Calu3 (cell line): ENCODE results near the gene MARK3. TPM values are rescaled to one million over a fixed set of nuclear protein-coding genes. Genes with fewer than 3 reads are reported as not detected.

Experiments used
- BruUV-seq: library from RNA; stranded (reverse); fragments of 400-500 nt; replicated peaks from 2 replicates; lab custom pipeline; 2021; lab: Mats Ljungman, UMichigan
- CTCF ChIA-PET: fragments of 300-600 bp; sonication (Branson Sonifier 250); formaldehyde crosslinking; loops from one replicate; lab custom pipeline; 2022; ENCODE audit warnings: antibody characterized with exemption; lab: Charles Lee
- DNase-seq: peaks from one replicate; pipeline ENCODE4 v3.0.0; 2022
- H3K27ac Mint-ChIP-seq: one replicate; pipeline ENCODE4 v1.8.0; 2022; ENCODE audit warnings: mixed read lengths; ENCODE audit not compliant: unreplicated experiment
- H3K27me3 Mint-ChIP-seq: one replicate; pipeline ENCODE4 v1.8.0; 2022; ENCODE audit warnings: mixed read lengths; ENCODE audit not compliant: unreplicated experiment
- H3K36me3 Mint-ChIP-seq: one replicate; pipeline ENCODE4 v1.8.0; 2022; ENCODE audit warnings: mild to moderate bottlenecking, moderate library complexity, mixed read lengths; ENCODE audit not compliant: insufficient read depth, unreplicated experiment
- H3K4me1 Mint-ChIP-seq: one replicate; pipeline ENCODE4 v1.8.0; 2022; ENCODE audit warnings: mild to moderate bottlenecking, low read depth, mixed read lengths; ENCODE audit not compliant: unreplicated experiment
- H3K4me3 Mint-ChIP-seq: one replicate; pipeline ENCODE4 v1.8.0; 2022; ENCODE audit warnings: mild to moderate bottlenecking, low read depth, moderate library complexity, mixed read lengths; ENCODE audit not compliant: unreplicated experiment
- H3K9me3 Mint-ChIP-seq: one replicate; pipeline ENCODE4 v1.8.0; 2022; ENCODE audit warnings: low read depth, mixed read lengths; ENCODE audit not compliant: unreplicated experiment
- CTCF ChIP-seq: fragments of 200-600 bp; IDR thresholded peaks from one replicate; pipeline ENCODE4 v1.8.0; 2022; ENCODE audit warnings: antibody characterized with exemption; ENCODE audit not compliant: unreplicated experiment
- intact Hi-C: fragments of 100-400 bp; cut with micrococcal nuclease; formaldehyde crosslinking; loops from one replicate; pipeline ENCODE4 v1.10.0; 2022; ENCODE audit not compliant: unreplicated experiment
- total RNA-seq: library from RNA; stranded (reverse); gene quantifications from 2 replicates; pipeline ENCODE4 v1.2.3, GENCODE V29; 2022

Gene MARK3
- total RNA-seq, 1 experiment from 2014 or later, result 76.0 TPM

- CTCF ChIA-PET, result no interaction called here
- Mint-ChIP-seq H3K9me3 (no peaks in the 10 kb centered on the region), H3K27me3 (no peaks in the 10 kb centered on the region), H3K27ac (no peak overlapping the region), H3K36me3 (peaks cover 25% of the 10 kb centered on the region), H3K4me1 (peaks cover 8% of the 10 kb centered on the region), H3K4me3 (no peak overlapping the region)
- no peak for TF ChIP-seq CTCF
- no TSS peak for BruUV-seq
- DNase-seq, result no peak
- intact Hi-C loops, result no loop called here
Measured at GRCh38 chr14:103456167-103456835, 71.1 kb downstream of the MARK3 start.

GRCh38 chr14:103460415-103460814 lies 75.2 kb downstream of the MARK3 start:
- Mint-ChIP-seq H3K9me3 (no peaks in the 10 kb centered on the region), H3K4me3 (no peak overlapping the region), H3K27ac (no peak overlapping the region), H3K27me3 (no peaks in the 10 kb centered on the region), H3K36me3 (peaks cover 31% of the 10 kb centered on the region), H3K4me1 (peaks cover 8% of the 10 kb centered on the region)
- CTCF ChIA-PET, result interaction anchor here (1.1 kb wide), 1 partner anchor 69 kb away, joined by 3 read pairs; no protein-coding TSS in a partner anchor
- BruUV-seq, result no TSS peak
- no peak for DNase-seq
- intact Hi-C loops, result no loop called here
- TF ChIP-seq CTCF, result no peak

GRCh38 chr14:103463149-103463548 lies 77.9 kb downstream of the MARK3 start:
- H3K9me3 Mint-ChIP-seq, result no peaks in the 10 kb centered on the region
- BruUV-seq, result no TSS peak
- no peak overlapping the region for H3K27ac Mint-ChIP-seq
- no peaks in the 10 kb centered on the region for H3K27me3 Mint-ChIP-seq
- no peak for TF ChIP-seq CTCF
- H3K36me3 Mint-ChIP-seq, result peaks cover 36% of the 10 kb centered on the region
- no peaks in the 10 kb centered on the region for H3K4me1 Mint-ChIP-seq
- intact Hi-C loops, result no loop called here
- DNase-seq, result no peak
- CTCF ChIA-PET, result no interaction called here
- no peak overlapping the region for H3K4me3 Mint-ChIP-seq

- CTCF ChIA-PET, result no interaction called here
- H3K4me3 Mint-ChIP-seq, result no peak overlapping the region
- no peaks in the 10 kb centered on the region for H3K4me1 Mint-ChIP-seq
- H3K9me3 Mint-ChIP-seq, result no peaks in the 10 kb centered on the region
- TF ChIP-seq CTCF, result no peak
- H3K27ac Mint-ChIP-seq, result no peak overlapping the region
- peaks cover 42% of the 10 kb centered on the region for H3K36me3 Mint-ChIP-seq
- intact Hi-C loops, result no loop called here
- H3K27me3 Mint-ChIP-seq, result no peaks in the 10 kb centered on the region
- BruUV-seq, result no TSS peak
- no peak for DNase-seq
Measured at GRCh38 chr14:103463851-103464250, 78.6 kb downstream of the MARK3 start.
